Upper lobe of right lung (tissue), 1 donor: ENCODE data around the gene SH3BP2. TPM values are rescaled to one million over a fixed set of nuclear protein-coding genes. Genes with fewer than 3 reads are reported as not detected.

Experiments used
- ATAC-seq: fragments of 200-7000 bp; cut with Tn5 transposase; one replicate; pipeline ENCODE4 v1.9.1; 2020; ENCODE audit warnings: mild to moderate bottlenecking, moderate library complexity
- DNase-seq: peaks from one replicate; pipeline ENCODE4 v3.0.0-alpha.2; 2020
- H3K27ac ChIP-seq: fragments of 200-600 bp; one replicate; pipeline ENCODE4 v1.8.0; 2022
- H3K27me3 ChIP-seq: fragments of 200-600 bp; one replicate; pipeline ENCODE4 v1.8.0; 2022; ENCODE audit warnings: mild to moderate bottlenecking
- H3K36me3 ChIP-seq: fragments of 200-600 bp; one replicate; pipeline ENCODE4 v1.8.0; 2022
- H3K4me1 ChIP-seq: fragments of 200-600 bp; one replicate; pipeline ENCODE4 v1.8.0; 2022
- H3K4me3 ChIP-seq: fragments of 200-600 bp; one replicate; pipeline ENCODE4 v1.8.0; 2022; ENCODE audit warnings: mild to moderate bottlenecking
- H3K9me3 ChIP-seq: fragments of 200-600 bp; one replicate; pipeline ENCODE4 v1.8.0; 2022
- intact Hi-C: fragments of 100-400 bp; cut with DNase I; formaldehyde crosslinking; loops from one replicate; pipeline ENCODE4 v1.11.0; 2022
- total RNA-seq: library from RNA; stranded (reverse); fragmentation: NEBNext Ultra II Directional; extraction: Animal tissue kit (Norgen Biotek cat#: 25700); gene quantifications from one replicate; pipeline ENCODE4 v1.2.1, GENCODE V29; 2021
- TF ChIP-seq, protein P1 (sequence below): fragments of 200-600 bp; IDR thresholded peaks from one replicate; pipeline ENCODE4 v1.8.0; 2022; ENCODE audit warnings: antibody characterized with exemption
- donor health status: DM: no; HTN: yes; CAD: no; lungs with severe emphysema.

Gene SH3BP2
- total RNA-seq, 1 donor from 2014 or later = 99.0 TPM

DNA sequence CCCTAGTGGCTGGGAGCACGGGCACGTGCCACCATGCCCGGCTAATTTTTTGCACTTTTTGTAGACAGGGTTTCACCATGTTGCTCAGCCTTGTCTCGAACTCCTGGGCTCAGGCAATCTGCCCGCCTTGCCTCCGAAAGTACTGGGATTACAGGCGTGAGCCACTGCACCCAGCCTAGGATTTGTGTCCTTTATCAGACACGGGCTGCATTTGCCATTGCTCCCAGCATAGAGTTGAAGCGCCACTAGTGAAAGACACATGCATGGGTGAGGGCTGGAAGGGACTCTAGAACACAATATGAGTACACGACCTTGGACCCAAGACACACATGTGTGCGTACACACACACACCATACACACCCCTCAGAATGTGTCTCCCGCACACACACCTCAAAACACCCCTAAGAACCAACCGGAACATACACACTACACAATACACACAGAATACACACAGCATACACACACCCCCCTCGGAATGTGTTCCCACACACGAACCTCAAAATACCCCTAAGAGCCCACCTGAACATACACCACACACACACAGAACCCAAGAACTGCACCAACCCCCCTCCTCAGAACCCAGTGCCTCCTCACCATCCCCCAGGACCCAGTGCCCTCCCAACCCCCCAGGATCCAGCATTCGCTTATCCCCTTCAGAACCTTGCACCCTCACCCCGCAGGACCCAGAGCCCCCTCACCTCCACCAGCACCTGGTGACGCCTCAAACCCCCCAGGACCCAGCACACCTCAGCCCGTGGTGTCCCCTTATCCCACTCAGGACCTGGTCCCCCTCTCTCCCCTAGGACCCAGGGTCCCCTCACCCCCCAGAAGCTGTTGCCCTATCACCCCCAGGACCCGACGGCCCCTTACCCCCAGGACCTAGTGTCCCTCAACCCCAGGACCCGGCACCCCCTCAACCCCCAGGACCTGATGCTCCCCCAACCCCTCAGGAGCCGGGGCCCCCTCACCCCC, 37.8 kb upstream of the SH3BP2 start:
- no peak for ATAC-seq
- TF ChIP-seq, protein P1, sequence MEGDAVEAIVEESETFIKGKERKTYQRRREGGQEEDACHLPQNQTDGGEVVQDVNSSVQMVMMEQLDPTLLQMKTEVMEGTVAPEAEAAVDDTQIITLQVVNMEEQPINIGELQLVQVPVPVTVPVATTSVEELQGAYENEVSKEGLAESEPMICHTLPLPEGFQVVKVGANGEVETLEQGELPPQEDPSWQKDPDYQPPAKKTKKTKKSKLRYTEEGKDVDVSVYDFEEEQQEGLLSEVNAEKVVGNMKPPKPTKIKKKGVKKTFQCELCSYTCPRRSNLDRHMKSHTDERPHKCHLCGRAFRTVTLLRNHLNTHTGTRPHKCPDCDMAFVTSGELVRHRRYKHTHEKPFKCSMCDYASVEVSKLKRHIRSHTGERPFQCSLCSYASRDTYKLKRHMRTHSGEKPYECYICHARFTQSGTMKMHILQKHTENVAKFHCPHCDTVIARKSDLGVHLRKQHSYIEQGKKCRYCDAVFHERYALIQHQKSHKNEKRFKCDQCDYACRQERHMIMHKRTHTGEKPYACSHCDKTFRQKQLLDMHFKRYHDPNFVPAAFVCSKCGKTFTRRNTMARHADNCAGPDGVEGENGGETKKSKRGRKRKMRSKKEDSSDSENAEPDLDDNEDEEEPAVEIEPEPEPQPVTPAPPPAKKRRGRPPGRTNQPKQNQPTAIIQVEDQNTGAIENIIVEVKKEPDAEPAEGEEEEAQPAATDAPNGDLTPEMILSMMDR = no peak
- Histone ChIP-seq H3K27ac (peak overlapping the region; percentile 91), H3K36me3 (no peaks in the 10 kb centered on the region), H3K27me3 (no peaks in the 10 kb centered on the region), H3K4me1 (peaks cover 8% of the 10 kb centered on the region), H3K9me3 (no peaks in the 10 kb centered on the region), H3K4me3 (peak overlapping the region; percentile 85)
- intact Hi-C loops = no loop called here
- DNase-seq = no peak

DNA sequence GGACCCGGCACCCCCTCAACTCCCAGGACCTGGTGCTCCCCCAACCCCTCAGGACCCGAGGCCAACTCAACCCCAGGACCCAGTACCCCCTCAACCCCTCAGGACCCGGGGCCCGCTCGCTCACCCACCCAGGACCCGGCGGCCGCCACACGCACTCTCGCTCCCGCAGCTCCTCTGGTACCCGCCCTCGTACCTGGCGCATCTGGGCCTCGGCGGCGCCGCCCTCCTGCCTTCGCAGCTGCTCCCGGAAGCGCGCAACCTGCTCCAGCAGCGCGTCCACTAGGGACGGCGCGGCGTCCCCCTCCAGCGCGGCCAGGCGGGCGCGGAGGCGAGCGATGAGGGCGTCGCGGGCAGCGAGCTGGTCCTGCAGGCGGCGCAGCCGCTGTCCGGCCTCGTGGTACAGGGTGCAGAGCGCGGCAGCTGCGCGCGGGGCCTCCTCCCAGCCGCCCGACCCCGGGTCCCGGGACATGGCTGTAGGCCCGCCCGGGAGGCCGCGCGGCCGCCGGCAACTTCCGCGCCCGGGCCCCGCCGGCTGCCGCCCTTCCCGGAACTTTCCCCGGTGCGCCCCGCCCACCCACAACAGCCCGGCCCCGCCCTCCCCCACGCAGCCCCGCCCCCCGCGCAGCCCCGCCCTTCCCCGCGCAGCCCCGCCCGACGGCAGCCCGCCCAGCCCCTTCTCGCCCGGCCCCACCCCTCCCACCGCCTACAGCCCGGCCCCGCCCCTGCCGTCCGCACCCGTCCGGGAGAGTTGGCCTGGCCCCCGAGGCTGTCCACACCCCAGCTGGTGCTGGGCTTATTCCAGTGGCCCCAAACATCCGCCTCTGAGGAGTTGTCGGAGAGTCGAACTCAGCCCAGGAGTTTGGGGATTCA, 36.8 kb upstream of the SH3BP2 start, which contains the start of gene TNIP2:
Gene TNIP2 (minus strand): TSS at position 516 of the 870 bp plus-strand sequence. CDS start 47 bp downstream, at position 469.
- Histone ChIP-seq H3K27me3 (no peaks in the 10 kb centered on the region), H3K4me3 (peak within 1 kb of the TSS; percentile 85), H3K36me3 (no peaks in the 10 kb centered on the region), H3K4me1 (peaks cover 8% of the 10 kb centered on the region), H3K9me3 (no peaks in the 10 kb centered on the region), H3K27ac (peak within 1 kb of the TSS; percentile 91)
- intact Hi-C loops = no loop called here
- DNase-seq (peak; percentile 94), ATAC-seq (peak; percentile 91)
- TF ChIP-seq, protein P1 = peak; percentile 35

DNA sequence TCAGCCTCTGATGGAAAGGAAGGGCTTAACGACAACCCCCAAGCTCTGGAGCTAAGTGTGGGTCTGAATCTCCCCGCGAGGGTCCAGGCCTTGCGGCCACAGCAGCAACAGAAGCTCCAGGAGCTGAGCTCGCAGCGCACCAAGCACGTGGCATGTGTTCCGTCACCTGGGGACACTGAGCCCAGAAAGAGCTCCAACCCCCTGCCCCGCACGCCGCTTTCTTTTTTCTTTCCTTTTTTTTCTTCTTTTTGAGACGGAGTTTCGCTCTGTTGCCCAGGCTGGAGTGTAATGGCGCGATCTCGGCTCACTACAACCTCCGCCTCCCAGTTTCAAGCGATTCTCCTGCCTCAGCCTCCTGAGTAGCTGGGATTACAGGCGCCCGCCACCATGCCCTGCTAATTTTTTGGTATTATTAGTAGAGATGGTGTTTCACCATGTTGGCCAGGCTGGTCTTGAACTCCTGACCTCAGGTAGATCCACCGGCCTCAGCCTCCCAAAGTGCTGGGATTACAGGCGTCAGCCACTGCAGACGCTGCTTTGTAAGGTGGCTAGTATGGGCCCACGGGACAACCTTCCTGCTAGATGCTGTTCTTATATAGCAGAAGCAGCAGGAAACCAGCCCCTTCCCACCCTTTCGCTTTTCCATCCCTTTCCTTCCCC, 36.1 kb upstream of the SH3BP2 start:
- Histone ChIP-seq H3K4me1 (peaks cover 8% of the 10 kb centered on the region), H3K4me3 (peak overlapping the region; percentile 38), H3K27ac (peak overlapping the region; percentile 63), H3K9me3 (no peaks in the 10 kb centered on the region), H3K27me3 (no peaks in the 10 kb centered on the region), H3K36me3 (no peaks in the 10 kb centered on the region)
- TF ChIP-seq, protein P1 = no peak
- intact Hi-C loops = no loop called here
- DNase-seq (no peak), ATAC-seq (no peak)

DNA sequence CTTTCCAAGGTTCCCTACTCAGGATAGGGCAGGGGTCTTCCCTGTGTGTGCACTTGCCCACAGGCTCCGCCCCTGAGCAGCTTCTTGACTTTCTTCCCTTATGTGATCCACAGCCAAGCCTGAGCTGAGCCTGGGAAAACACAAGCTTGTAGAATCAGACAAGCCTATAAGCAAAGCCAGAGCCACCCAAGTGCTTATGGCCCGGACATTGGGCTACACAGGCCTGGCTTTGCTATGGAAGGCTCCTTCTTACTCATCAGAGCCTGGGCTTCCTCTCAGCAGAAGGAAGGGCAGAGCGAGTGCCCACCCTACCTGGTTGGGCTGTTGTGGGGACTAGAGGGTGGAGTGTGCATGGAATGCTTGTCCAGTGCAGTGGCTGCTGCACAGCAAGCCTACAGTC, 35.5 kb upstream of the SH3BP2 start:
- no peak overlapping the region for H3K4me3 ChIP-seq
- ATAC-seq = no peak
- no peak overlapping the region for H3K27ac ChIP-seq
- no peaks in the 10 kb centered on the region for H3K36me3 ChIP-seq
- no peak for DNase-seq
- no peaks in the 10 kb centered on the region for H3K27me3 ChIP-seq
- H3K4me1 ChIP-seq = peaks cover 8% of the 10 kb centered on the region
- H3K9me3 ChIP-seq = no peaks in the 10 kb centered on the region
- TF ChIP-seq, protein P1 = no peak
- intact Hi-C loops = no loop called here
